EH (cell line): ENCODE measurements around the gene IGLON5.

Source experiments
- DNase-seq: peaks from one replicate; pipeline ENCODE4 v3.0.0-alpha.2; 2015; ENCODE audit warnings: low read depth

IGLON5 gene

DNA sequence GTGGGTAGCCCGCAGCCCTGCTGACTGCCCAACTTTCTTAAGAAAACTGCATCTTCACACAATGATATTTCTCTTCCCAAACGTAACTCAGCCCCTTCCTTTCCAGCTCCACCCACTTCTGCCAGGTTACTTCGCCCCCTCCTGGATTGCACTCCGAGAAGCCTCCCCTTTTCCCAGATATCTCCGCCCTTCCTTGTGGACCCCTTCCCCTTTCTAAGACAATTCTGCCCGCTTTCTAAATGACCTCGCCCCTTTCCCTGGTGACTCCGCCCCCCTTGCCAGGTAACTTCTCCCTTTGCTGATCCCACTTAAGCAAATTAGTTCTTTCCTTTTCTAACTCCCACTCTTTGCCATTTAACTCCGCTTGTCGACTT lies 27.9 kb downstream of the IGLON5 start:
- DNase-seq, result no peak

GRCh38 chr19:51339687-51340656 lies 28.5 kb downstream of the IGLON5 start:
- DNase-seq, result peak; percentile 98

- no peak for DNase-seq
These were observed 29.6 kb downstream of the IGLON5 start for GRCh38 chr19:51341066-51341465.

DNA sequence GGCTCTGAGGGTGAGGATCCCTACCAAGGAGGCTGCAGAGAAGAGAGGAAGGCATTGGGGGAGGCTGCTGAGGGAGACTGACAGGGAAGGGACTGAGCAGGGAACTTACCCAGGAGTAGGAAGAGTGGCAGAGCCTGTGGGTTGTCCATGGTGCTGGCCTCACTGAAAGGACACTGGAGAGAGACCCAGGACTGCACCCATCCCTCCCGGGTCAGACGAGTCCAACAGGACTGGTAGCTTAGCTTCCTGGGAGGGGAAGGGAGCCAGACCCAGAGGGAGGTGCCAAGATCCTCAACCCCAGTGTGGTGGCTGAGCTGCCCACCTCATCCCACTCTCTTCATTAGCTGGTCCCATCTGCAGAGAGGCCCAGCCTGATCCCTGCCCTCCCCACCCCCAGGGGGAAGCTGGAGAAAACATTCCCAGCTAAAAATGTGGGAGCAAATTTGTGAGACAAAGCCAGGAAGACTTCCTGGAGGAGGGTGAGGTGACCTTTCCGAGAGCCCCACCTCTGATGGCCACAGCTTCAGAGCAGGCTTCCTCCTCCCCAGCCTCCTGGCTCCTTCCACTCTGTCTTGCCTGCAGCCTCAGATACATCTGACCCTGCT lies 30.6 kb downstream of the IGLON5 start, which contains the start of gene VSIG10L:
Gene VSIG10L, minus strand, starts transcription at position 164 of the 605 bp plus-strand sequence. Its CDS starts 15 bp downstream, at position 149.
- peak; percentile 7 for DNase-seq

DNA sequence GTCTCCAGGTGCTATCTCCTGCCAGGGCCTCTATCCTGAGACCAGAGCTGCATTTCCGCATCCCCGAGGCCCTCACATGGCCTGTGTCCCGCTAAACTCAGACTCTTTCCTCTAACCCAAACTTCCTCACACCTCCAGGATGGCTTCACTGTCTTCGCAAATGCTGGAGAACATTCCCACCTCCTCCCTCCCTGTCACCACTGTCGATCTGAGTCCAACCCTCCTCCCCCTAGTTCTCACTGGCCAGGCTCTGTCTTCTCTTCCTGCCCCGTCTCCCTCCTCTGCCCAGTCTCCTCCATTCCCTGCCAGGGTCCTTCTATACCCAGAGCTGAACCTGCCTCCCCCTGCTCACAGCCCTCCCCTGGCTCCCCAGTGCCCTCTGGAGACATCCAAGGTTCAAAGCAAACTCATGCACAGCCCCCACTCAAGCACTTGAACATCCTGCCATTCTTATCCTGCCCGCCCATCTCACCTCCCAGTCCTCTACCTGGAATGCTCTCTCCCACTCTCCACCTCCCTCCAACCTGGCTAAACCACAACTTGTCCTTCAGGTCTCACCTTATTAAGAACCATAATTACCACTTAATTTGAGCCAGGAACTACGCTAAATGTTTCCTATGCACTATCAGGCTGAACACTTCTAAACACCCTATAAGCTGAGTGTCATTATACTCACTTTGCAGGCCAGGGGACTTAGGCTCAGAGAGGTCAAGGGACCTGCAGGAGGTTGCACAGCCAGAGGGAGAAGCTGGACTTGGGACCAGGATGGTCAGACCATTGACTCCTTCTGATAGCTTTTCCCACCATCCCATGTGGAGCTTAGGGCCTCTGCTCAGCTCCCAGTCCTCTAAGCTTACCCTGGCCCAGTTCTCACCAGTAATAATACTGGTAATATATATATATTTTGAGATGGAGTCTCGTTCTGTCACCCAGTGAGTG lies 31.5 kb downstream of the IGLON5 start:
- DNase-seq, result no peak

DNA sequence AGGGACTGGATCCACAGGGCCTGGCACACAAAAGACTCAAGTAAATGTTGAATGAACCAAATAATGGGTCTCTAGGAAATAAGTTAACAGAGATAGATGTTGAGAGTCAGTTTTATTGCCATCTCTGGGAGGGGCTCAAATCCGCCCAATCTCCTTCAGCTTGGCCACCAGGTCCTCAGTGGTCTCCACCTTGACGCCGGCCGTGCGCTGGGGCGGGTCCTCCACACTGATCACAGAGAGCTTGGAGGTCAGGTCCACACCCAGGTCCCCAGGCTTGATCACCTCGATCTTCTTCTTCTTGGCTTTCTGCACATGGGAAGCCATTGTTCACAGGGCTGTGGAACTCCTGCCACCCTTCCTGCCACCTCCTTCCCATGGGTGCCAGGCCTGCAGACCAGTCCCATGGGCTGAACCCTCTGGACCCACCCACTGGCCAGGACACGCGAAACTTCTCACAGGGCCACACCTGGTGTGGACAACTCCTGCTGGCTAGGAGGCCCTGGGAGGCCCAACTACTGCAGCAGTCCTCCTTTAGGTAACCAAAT lies 33.7 kb downstream of the IGLON5 start:
- no peak for DNase-seq

DNA sequence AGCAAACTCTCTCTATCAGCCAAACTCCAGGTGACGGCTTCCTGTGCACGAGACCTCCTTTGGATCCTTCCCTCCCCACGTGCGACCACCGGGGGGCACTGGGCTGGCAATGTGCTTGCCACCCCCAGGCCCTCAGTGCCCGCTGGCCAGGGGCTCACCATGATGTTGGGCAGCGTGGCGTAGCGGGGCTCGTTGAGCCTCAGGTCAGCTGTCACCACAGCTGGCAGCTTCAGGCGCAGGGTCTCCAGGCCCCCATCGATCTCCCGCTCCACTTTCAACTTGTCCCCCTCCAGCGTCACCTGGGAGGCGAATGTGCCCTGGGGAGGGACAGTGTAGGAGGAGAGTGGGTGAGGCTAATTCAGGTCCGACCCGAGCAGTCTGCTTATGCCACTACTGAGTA lies 35.3 kb downstream of the IGLON5 start:
- DNase-seq, result no peak

DNA sequence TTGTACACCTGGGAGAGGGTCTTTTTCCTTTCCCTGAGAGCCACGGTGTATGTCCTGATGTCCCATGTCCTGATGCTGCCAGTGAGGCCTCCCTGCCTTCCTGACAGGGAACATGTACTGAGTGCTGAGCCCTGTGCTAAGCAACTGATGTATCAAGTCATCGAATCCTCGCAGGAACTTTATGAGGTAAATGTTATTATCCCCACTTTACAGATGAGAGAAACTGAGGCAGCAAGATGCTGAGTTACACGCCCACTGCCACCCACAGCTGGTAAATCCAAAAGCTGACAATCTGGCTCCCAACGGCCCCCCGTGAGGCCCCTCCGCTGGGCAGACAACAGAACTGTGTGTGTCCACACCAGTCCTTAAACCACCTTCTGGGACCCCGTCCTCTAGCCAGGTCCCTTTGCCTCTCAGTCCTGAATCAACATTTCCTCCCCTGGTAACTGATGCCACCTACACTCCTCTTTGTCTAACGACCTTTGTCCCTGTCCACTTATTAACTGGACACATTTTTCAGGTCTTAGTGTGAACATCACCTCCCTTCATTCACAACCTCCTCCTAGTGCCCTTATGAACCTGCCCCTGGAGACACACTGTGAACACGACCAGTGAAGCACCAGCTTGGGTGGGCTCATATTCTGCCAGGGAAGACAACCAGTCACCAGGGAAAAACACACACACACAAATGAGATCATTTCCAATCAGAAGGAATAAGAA lies 35.9 kb downstream of the IGLON5 start:
- DNase-seq, result no peak

DNA sequence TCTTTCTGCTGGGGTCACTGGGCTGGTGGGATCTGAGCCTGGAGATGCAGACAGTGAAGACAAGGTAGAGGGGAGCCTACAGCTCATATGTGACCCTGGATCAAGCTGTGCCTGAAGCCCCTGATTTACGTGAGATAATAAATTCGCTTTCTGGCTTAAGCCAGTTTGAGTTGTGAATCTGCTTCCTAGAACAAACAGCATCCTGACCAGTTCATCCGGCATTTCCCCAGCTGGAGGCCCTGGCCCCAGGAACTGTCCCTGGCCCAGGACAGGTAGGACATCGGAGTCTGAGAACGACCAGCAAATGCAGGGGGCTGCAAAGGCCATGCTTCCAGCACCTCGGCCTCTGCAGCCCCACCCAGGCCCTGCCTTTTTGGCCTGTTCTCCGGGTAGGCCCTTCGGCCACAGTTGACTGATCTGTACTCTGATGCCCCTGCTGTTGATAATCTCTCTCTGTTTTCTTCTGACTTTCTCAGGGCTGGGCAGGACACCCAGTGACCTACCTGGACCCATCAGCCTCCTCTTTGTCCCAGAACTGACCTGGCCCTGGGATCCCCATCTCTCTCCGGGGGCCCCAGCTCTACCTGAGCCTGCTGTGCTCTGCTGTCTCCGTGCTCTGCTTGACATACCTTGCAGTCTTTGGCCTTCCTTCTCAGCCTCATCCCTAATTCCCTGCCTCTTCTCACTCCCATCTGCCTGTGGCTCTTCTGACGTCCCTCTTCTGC lies 40.0 kb downstream of the IGLON5 start:
- DNase-seq, result no peak

GRCh38 chr19:51352783-51353360 lies 41.4 kb downstream of the IGLON5 start:
- DNase-seq, result no peak

DNA sequence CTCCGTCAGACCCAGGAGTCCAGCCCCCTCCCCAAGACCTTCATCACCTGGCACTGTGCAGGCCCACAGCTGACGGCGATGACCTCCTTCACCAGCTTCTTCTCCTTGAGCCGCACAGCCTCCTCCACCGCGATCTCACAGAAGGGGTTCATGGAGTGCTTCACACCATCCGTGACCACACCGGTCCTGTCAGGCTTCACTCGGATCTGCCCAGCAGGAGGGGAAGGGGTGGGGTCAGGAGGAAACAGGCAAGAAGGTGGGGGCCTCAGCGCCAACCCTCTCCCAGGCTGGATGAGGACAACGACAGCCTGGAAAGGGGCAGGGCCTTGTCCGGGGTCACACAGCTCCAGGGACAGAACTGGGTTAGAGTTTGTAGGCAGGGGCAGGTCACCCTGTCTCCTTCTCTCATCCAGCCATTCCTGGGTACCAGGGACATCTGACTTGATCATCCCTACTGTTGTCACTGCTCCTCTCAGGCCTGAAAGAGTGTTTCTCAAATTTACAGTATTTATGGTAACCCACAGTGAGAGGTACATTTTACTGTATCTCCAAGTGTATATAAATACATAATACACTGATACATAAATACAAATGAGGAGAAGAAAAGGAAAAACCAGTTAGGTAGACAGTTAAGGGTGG lies 42.8 kb downstream of the IGLON5 start:
- DNase-seq, result no peak

DNA sequence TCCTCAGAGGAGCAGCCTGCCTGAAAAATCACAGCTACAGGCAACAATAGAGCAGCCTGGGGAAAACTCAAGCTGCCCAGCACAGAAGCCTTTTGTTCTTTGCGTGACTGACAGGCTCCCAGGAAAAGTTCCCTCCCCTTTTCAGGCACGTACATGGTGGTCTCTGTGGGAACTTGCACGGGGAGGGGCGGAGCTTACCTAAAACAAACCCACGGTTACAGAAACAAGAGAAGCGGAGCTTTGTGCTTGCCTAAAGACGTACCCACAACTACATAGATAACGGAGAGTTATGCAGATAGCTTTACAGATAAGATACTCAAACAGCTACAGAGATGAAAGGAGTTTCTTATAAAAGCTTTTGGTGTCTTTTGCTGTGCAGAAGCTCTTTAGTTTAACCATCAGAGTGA lies 43.3 kb downstream of the IGLON5 start:
- no peak for DNase-seq

DNA sequence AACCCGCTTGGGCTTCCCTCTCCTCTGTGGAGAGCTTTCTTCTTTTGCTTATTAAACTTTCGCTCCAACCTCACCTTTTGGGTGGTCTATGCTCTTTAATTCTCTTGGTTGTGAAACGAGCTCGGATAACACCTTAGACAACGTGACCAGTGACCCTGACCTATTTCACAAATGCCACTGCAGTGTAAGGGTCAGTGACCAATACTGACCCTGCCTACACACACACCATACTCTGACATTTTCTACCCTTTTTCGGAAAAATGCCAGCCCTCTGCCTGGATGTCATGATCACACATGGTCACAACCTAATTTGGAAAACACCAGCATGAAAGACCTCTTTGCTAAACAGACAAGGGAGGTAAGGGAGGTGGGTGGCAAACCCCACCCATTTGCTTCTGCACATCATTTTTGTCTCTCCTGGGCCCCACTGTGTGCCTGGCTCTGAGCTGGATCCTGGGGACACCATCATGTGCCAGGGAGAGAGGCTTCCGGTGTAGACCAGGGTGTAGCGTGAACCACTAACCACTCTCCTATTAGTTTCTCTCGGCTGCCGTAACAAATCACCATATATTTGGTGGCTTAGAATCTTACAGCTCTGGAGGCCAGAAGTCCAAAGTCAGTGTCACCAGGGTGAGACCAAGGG lies 44.8 kb downstream of the IGLON5 start:
- DNase-seq, result no peak

- no peak for DNase-seq
These were observed 46.5 kb downstream of the IGLON5 start for GRCh38 chr19:51357952-51358351.

DNA sequence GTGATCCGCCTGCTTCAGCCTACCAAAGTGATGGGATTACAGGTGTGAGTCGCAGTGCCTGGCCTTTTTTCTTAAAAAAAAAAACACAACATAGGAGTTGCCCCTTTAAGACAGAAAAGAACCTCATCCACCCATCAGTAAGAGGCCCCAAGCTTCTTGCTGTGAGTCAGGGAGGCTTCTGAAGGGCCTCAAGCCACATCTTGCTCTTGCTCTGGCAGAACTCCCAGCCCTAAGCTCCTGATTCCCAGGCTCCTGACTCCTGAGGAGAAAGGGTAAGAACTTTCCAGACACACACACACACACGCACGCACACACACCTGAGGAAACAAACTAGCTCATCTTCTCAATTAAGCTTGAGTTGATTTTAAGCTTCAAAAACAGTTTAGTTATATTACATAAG lies 47.9 kb downstream of the IGLON5 start:
- DNase-seq, result peak; percentile 81

- no peak for DNase-seq
These were observed 49.8 kb downstream of the IGLON5 start for GRCh38 chr19:51361239-51361638.

DNA sequence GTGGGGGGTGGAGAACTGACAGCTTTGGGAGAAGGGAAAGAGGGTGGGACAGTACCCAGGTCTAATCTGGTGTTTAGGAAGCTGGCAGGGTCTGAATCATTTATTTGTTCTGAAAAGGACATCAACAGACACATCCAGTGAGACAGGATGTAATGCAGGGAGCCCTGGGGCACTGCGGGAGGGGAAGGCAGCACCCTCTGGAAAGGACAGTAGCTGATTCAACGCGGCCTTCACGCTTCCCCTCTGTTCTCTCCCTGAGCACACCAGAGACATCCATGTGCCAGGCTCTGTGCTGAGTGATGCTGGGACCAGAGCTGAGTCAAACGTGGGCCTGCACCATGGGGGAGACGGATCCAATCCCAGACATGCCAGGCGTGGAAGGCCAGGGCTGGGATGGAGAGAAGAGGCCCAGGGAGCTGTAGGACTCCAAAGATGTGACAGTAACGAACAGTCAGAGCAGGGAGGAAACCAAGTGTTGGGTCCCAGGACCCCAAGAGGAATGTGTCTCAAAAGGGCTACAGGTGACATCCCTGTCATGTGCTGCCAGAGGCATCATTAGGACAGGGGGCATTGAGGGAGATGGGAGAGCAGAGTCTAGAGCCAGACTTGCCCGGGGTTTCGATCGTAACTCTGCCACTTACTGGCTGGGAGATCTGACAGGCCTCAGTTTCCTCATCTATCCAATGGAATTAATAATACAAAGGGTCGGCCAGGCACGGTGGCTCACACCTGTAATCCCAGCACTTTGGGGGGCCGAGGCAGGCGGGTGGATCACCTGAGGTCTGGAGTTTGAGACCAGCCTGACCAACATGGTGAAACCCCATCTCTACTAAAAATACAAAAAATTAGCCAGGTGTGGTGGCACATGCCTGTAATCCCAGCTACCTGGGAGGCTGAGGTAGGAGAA lies 53.0 kb downstream of the IGLON5 start:
- DNase-seq, result peak; percentile 45
